GM19452 (cell line): Measurements from ENCODE around the gene SEPTIN5.

Experiments used
- ATAC-seq: cut with Tn5 transposase; IDR thresholded peaks from one replicate; pipeline ENCODE4 v1.9.1; 2021; ENCODE audit not compliant: unreplicated experiment

SEPTIN5 gene

GRCh38 chr22:19732403-19733113 lies 18.3 kb downstream of the SEPTIN5 start:
- ATAC-seq, result no peak

GRCh38 chr22:19733755-19734154 lies 19.5 kb downstream of the SEPTIN5 start:
- no peak for ATAC-seq

GRCh38 chr22:19734163-19734562 lies 19.9 kb downstream of the SEPTIN5 start:
- no peak for ATAC-seq

GRCh38 chr22:19734837-19735382 lies 20.6 kb downstream of the SEPTIN5 start:
- ATAC-seq, result no peak

- no peak for ATAC-seq
Observed at GRCh38 chr22:19735665-19736510, 21.6 kb downstream of the SEPTIN5 start.

- no peak for ATAC-seq
Observed at GRCh38 chr22:19737846-19738663, 23.8 kb downstream of the SEPTIN5 start.

- no peak for ATAC-seq
Observed at GRCh38 chr22:19738664-19739447, 24.6 kb downstream of the SEPTIN5 start.

- no peak for ATAC-seq
Observed at GRCh38 chr22:19739448-19739895, 25.2 kb downstream of the SEPTIN5 start.

- no peak for ATAC-seq
Observed at GRCh38 chr22:19739911-19740449, 25.7 kb downstream of the SEPTIN5 start.

GRCh38 chr22:19740586-19740985 lies 26.3 kb downstream of the SEPTIN5 start:
- ATAC-seq, result no peak

GRCh38 chr22:19741053-19741452 lies 26.8 kb downstream of the SEPTIN5 start:
- ATAC-seq, result no peak

GRCh38 chr22:19742160-19743066 lies 28.1 kb downstream of the SEPTIN5 start:
- ATAC-seq, result no peak

GRCh38 chr22:19743081-19743480 lies 28.8 kb downstream of the SEPTIN5 start:
- no peak for ATAC-seq

GRCh38 chr22:19743651-19744050 lies 29.3 kb downstream of the SEPTIN5 start:
- no peak for ATAC-seq

GRCh38 chr22:19744350-19745006 lies 30.2 kb downstream of the SEPTIN5 start:
- no peak for ATAC-seq

GRCh38 chr22:19745155-19746101 lies 31.1 kb downstream of the SEPTIN5 start:
- no peak for ATAC-seq

- no peak for ATAC-seq
Observed at GRCh38 chr22:19746726-19747125, 32.4 kb downstream of the SEPTIN5 start.
